CD8-positive, alpha-beta memory T cell (primary cell): ENCODE measurements around the gene MRPL37. TPM values are rescaled to one million over a fixed set of nuclear protein-coding genes. Genes with fewer than 3 reads are reported as not detected.

Experiments
- CTCF ChIA-PET: fragments of 350-600 bp; sonication (Branson Sonifier 250); formaldehyde crosslinking; loops from one replicate; lab custom pipeline; 2021; ENCODE audit warnings: antibody characterized with exemption; lab: Charles Lee
- POLR2A ChIA-PET: fragments of 350-600 bp; sonication (Branson Sonifier 250); formaldehyde crosslinking; loops from one replicate; lab custom pipeline; 2021; ENCODE audit warnings: antibody characterized with exemption; lab: Charles Lee
- DNase-seq, 5 donors: peaks; one replicate each; pipeline versions ENCODE4 v3.0.0 to v3.0.0-alpha.2; 2020 to 2022; ENCODE audit warnings: mixed read lengths in 1 of 5
- H3K27ac ChIP-seq: one replicate; pipeline ENCODE4 v1.7.0; 2013; ENCODE audit warnings: low read depth, mild to moderate bottlenecking, low read length, moderate library complexity
- H3K27me3 ChIP-seq: 2 replicates; pipeline ENCODE4 v1.7.0; 2013; ENCODE audit warnings: low read length, mild to moderate bottlenecking; ENCODE audit not compliant: insufficient read depth, poor library complexity, severe bottlenecking
- H3K36me3 ChIP-seq: 2 replicates; pipeline ENCODE4 v1.7.0; 2013; ENCODE audit warnings: mild to moderate bottlenecking, low read length, moderate library complexity; ENCODE audit not compliant: insufficient read depth
- H3K4me1 ChIP-seq: 2 replicates; pipeline ENCODE4 v1.7.0; 2013; ENCODE audit warnings: mild to moderate bottlenecking, low read length, moderate library complexity; ENCODE audit not compliant: insufficient read depth
- H3K4me3 ChIP-seq: 2 replicates; pipeline ENCODE4 v1.7.0; 2013; ENCODE audit warnings: mild to moderate bottlenecking, low read length
- H3K9me3 ChIP-seq: 2 replicates; pipeline ENCODE4 v1.7.0; 2013; ENCODE audit warnings: mild to moderate bottlenecking, low read length
- H3K27ac Mint-ChIP-seq, 8 donors: one replicate each; pipeline ENCODE4 v1.8.0; 2020 to 2021; ENCODE audit warnings: mixed read lengths in 8 of 8, mild to moderate bottlenecking in 6 of 8, inconsistent platforms in 3 of 8, moderate library complexity in 3 of 8
- H3K27me3 Mint-ChIP-seq, 2 donors: one replicate each; pipeline ENCODE4 v1.8.0; 2020 to 2021; ENCODE audit warnings: mixed read lengths in 2 of 2, mild to moderate bottlenecking in 1 of 2, moderate library complexity in 1 of 2
- H3K36me3 Mint-ChIP-seq, 3 donors: one replicate each; pipeline ENCODE4 v1.8.0; 2020 to 2021; ENCODE audit warnings: mixed read lengths in 3 of 3, inconsistent platforms in 1 of 3, mild to moderate bottlenecking in 1 of 3
- H3K4me1 Mint-ChIP-seq, 3 donors: one replicate each; pipeline ENCODE4 v1.8.0; 2020 to 2021; ENCODE audit warnings: mixed read lengths in 3 of 3, inconsistent platforms in 1 of 3, mild to moderate bottlenecking in 1 of 3
- H3K4me3 Mint-ChIP-seq, 7 donors: one replicate each; pipeline ENCODE4 v1.8.0; 2020 to 2021; ENCODE audit warnings: mixed read lengths in 7 of 7, mild to moderate bottlenecking in 6 of 7, moderate library complexity in 4 of 7, inconsistent platforms in 2 of 7
- H3K9me3 Mint-ChIP-seq, 5 donors: one replicate each; pipeline ENCODE4 v1.8.0; 2020 to 2022; ENCODE audit warnings: mixed read lengths in 5 of 5, mild to moderate bottlenecking in 3 of 5, moderate library complexity in 2 of 5, inconsistent platforms in 1 of 5
- polyA plus RNA-seq: library from polyadenylated mRNA; unstranded; fragments of 300-500 nt; fragmentation: Illumina TruSeq; gene quantifications from one replicate; pipeline ENCODE4 v1.2.3, GENCODE V29; 2021
- total RNA-seq, 2 experiments: library from RNA; stranded (reverse); gene quantifications; one replicate each; pipeline ENCODE4 v1.2.3, GENCODE V29; 2021

MRPL37 gene
- total and polyA plus RNA-seq, 3 experiments from 2014 or later, result 58.8 to 229 (median 226) TPM

DNA sequence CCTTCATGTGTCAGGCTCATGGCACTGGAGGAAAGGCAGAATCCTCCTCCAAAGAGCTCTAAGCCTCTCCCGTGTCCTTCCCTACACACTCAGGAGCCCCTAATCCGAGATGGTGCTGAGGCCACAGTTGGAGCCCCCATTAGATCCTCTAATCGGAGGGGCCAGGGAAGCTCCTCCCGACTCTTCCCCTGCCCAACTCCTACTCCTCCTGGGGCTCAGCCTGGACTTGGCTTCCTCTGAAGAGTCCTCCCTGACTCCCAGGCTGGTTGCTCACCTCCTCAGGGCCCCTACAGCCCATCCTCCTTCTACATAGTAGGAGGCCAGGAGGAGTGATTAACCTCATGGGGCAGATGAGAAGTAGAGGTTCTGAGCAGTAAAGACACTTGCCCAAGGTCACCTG is 25.9 kb upstream of the MRPL37 start:
- Histone ChIP-seq H3K27me3 (no peaks in the 10 kb centered on the region), H3K36me3 (no peaks in the 10 kb centered on the region), H3K27ac (no peak overlapping the region), H3K4me3 (no peak overlapping the region), H3K9me3 (no peaks in the 10 kb centered on the region), H3K4me1 (no peaks in the 10 kb centered on the region)
- Mint-ChIP-seq H3K36me3 (peaks cover 0 to 23% (median 4%) of the 10 kb centered on the region in 3 donors), H3K4me3 (no peak overlapping the region), H3K9me3 (no peaks in the 10 kb centered on the region), H3K4me1 (no peaks in the 10 kb centered on the region), H3K27me3 (no peaks in the 10 kb centered on the region), H3K27ac (no peak overlapping the region)
- ChIA-PET CTCF (interaction anchor here (1.1 kb wide), 1 partner anchor 315 kb away, joined by 3 read pairs; no protein-coding TSS in a partner anchor), POLR2A (no interaction called here)
- DNase-seq, result no peak

DNA sequence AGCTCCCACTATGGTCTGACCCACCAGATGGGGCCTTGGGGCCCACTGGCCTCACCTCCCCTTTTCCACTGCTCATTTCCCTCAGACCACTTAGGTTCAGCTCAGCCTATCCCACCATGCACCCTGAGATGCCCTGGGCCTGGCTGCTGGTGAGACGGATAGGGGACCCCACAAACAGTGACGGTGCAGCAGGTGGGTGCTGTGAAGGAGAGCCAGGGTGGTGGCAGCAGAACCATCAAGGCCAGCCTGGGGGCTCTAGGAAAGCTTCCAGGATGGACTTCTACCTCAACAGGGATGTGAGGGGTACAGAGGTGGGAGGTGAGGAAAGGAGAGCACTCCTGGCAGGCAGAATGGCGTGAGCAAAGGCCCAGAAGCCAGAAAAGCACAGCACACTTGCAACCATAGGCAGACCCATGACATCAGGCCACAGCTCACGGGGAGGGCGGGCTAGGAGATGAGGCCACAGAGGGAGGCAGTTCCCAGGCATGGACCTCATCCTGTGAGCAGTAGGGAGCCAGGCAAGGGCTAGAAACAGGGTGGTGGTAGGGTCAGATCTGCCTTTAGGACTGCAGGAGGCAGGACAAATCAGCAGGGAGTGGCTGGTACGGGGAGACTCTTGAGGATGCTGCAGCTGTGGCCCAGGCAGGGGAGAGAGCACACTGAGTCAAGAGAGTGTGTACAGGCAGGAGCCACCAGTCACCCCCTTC is 23.2 kb upstream of the MRPL37 start:
- H3K4me3 Mint-ChIP-seq, result no peak overlapping the region
- peak overlapping the region in 1 of 8 donors; percentile 87 for H3K27ac Mint-ChIP-seq
- no peaks in the 10 kb centered on the region for H3K27me3 ChIP-seq
- CTCF ChIA-PET, result no interaction called here
- no peaks in the 10 kb centered on the region for H3K9me3 ChIP-seq
- peaks cover 0 to 37% (median under 1%) of the 10 kb centered on the region in 3 donors for H3K36me3 Mint-ChIP-seq
- H3K27me3 Mint-ChIP-seq, result no peaks in the 10 kb centered on the region
- H3K4me1 ChIP-seq, result no peaks in the 10 kb centered on the region
- no peaks in the 10 kb centered on the region for H3K36me3 ChIP-seq
- no peak overlapping the region for H3K27ac ChIP-seq
- H3K9me3 Mint-ChIP-seq, result no peaks in the 10 kb centered on the region
- no peak overlapping the region for H3K4me3 ChIP-seq
- POLR2A ChIA-PET, result no interaction called here
- no peak for DNase-seq
- H3K4me1 Mint-ChIP-seq, result no peaks in the 10 kb centered on the region

DNA sequence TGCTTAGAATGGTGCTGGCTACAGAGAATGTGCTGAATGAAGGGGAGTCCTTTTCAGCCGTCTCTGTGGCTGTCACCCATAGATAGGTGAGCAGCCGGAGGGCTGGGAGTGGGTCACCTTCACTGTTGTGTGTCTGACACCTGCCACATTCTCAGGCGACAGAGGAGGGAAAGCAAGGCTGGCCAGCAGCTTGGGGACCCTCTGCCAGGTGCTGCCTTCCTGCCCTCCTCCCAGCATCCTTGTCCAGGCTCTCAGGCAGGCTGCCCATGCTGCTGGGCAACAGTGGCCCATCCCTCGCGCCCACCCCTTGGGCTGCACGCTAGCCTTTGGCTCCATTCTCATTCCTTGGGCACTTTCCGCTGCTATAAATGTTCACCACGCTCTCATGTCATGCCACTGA is 22.2 kb upstream of the MRPL37 start:
- Mint-ChIP-seq H3K27ac (no peak overlapping the region), H3K4me3 (no peak overlapping the region), H3K27me3 (no peaks in the 10 kb centered on the region), H3K4me1 (no peaks in the 10 kb centered on the region), H3K9me3 (no peaks in the 10 kb centered on the region), H3K36me3 (peaks cover 0 to 34% (median 2%) of the 10 kb centered on the region in 3 donors)
- no peak for DNase-seq
- Histone ChIP-seq H3K4me1 (no peaks in the 10 kb centered on the region), H3K9me3 (no peaks in the 10 kb centered on the region), H3K36me3 (no peaks in the 10 kb centered on the region), H3K27me3 (no peaks in the 10 kb centered on the region), H3K27ac (no peak overlapping the region), H3K4me3 (no peak overlapping the region)
- CTCF ChIA-PET, result no interaction called here
- POLR2A ChIA-PET, result no interaction called here

DNA sequence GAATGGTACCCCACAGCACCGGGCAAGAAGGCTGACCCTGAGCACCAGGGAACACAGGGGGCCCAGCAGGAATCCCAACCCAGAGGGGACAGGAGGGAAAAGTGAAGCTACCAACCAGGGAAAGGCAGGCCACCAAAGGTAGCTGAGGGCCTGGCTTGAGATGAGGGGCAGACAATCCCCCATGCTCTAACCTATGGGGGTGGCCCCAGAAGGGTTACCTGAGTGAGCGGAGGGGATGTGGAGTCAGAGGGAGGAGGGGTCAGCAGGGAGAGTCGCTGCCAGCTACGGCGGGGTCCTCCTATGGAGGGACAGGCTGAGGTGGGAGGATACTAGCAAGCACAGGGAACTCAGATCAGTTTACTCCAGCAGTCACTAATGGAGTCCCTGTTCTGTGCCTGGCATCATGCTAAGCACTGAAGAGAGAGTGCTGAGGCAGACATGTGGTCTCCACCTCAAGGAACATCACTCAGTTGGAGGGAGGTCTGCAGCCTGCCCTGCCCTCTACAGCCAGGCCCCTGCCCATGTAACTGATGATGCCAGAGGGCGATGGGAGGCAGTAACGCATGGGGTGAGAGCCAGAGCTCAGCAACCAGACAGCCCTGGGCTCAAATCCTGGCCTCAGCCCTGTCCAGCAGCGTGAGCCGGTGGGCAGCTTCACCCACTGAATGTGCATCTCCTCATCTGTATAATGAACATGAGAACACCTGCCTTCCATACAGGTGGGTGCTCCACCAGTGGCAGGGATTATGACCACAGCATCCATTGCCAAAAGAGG is 21.5 kb upstream of the MRPL37 start:
- no peak overlapping the region for H3K4me3 Mint-ChIP-seq
- H3K9me3 Mint-ChIP-seq, result no peaks in the 10 kb centered on the region
- H3K4me3 ChIP-seq, result no peak overlapping the region
- H3K4me1 Mint-ChIP-seq, result no peaks in the 10 kb centered on the region
- H3K4me1 ChIP-seq, result no peaks in the 10 kb centered on the region
- CTCF ChIA-PET, result no interaction called here
- H3K36me3 ChIP-seq, result no peaks in the 10 kb centered on the region
- no peak for DNase-seq
- no peak overlapping the region for H3K27ac ChIP-seq
- no peaks in the 10 kb centered on the region for H3K9me3 ChIP-seq
- H3K27me3 Mint-ChIP-seq, result no peaks in the 10 kb centered on the region
- POLR2A ChIA-PET, result no interaction called here
- H3K27ac Mint-ChIP-seq, result peak overlapping the region in 1 of 8 donors; percentile 74
- H3K36me3 Mint-ChIP-seq, result peaks cover 0 to 34% (median 2%) of the 10 kb centered on the region in 3 donors
- H3K27me3 ChIP-seq, result no peaks in the 10 kb centered on the region

DNA sequence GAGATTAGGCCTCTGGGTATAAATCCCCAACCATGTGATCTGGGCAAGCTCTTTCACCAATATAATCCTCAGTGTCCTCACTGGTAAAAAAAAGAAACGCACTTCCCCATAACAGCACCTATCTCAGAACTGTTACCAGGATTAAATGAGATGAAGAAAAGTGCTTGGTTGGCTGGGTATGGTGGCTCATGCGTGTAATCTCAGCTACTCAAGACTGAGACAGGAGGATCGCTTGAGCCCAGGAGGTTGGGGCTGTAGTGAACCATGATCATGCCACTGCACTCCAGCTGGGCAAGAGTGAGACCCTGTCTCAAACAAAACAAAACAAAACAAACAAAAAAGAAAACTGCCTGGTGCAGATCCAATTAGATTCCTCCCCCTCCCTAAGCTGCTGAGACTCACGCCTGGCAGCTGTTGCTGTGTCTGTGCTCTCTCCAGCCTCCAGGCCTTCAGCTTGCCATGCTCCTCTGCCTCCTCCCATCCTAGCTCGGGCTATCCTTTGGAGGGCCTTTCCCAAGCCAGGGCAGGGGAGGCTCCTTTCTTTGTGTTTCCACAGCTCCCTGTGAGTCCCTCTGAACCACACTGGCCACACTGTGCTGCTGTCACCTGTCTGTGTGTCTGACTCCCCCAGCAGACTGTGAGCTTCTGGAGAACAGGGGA is 19.1 kb upstream of the MRPL37 start:
- no peak overlapping the region for H3K4me3 ChIP-seq
- H3K4me1 ChIP-seq, result no peaks in the 10 kb centered on the region
- no peaks in the 10 kb centered on the region for H3K9me3 ChIP-seq
- ChIA-PET CTCF (interaction anchor here (0.9 to 4.3 kb wide), 4 partner anchors 10 to 319 kb away, joined by 3 to 25 read pairs (median 6); no protein-coding TSS in a partner anchor), POLR2A (interaction anchor here (1.4 kb wide), 1 partner anchor 308 kb away, joined by 3 read pairs; no protein-coding TSS in a partner anchor)
- Mint-ChIP-seq H3K36me3 (peaks cover 0 to 38% (median 5%) of the 10 kb centered on the region in 3 donors), H3K4me3 (no peak overlapping the region), H3K27me3 (no peaks in the 10 kb centered on the region), H3K9me3 (no peaks in the 10 kb centered on the region), H3K4me1 (no peaks in the 10 kb centered on the region), H3K27ac (peak overlapping the region in 4 of 8 donors; percentile 12 to 57 (median 44))
- no peaks in the 10 kb centered on the region for H3K36me3 ChIP-seq
- peak in 1 of 5 donors; percentile 30 for DNase-seq
- H3K27me3 ChIP-seq, result no peaks in the 10 kb centered on the region
- H3K27ac ChIP-seq, result no peak overlapping the region

DNA sequence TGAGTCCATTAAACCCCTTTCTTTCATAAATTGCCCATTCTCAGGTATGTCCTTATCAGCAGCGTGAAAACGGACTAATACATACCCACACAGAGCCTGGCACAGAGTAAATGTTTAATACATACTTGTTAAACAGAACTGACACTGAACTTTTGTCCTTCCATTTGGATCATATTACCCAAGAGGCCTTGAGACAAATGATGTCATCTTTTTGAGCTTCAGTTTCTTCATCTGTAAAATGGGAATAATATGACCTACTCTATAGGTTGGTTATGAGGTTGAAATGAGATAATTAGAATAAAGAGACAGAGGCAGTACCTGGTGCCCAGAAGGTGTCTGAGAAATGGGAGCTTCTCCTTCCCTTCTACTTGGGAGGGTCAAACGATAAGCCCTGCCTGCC is 13.9 kb upstream of the MRPL37 start:
- peaks cover under 1 to 56% (median 18%) of the 10 kb centered on the region in 3 donors for H3K36me3 Mint-ChIP-seq
- Histone ChIP-seq H3K36me3 (peaks cover 3% of the 10 kb centered on the region), H3K27ac (no peak overlapping the region), H3K27me3 (no peaks in the 10 kb centered on the region), H3K4me1 (no peaks in the 10 kb centered on the region), H3K9me3 (no peaks in the 10 kb centered on the region), H3K4me3 (no peak overlapping the region)
- ChIA-PET CTCF (interaction anchor here (1.2 to 1.3 kb wide), 2 partner anchors 14 kb away, joined by 3 read pairs; partner anchors contain the start of genes CYB5RL and MRPL37), POLR2A (no interaction called here)
- H3K27ac Mint-ChIP-seq, result no peak overlapping the region
- no peak for DNase-seq
- no peaks in the 10 kb centered on the region for H3K4me1 Mint-ChIP-seq
- H3K9me3 Mint-ChIP-seq, result no peaks in the 10 kb centered on the region
- H3K27me3 Mint-ChIP-seq, result no peaks in the 10 kb centered on the region
- no peak overlapping the region for H3K4me3 Mint-ChIP-seq

DNA sequence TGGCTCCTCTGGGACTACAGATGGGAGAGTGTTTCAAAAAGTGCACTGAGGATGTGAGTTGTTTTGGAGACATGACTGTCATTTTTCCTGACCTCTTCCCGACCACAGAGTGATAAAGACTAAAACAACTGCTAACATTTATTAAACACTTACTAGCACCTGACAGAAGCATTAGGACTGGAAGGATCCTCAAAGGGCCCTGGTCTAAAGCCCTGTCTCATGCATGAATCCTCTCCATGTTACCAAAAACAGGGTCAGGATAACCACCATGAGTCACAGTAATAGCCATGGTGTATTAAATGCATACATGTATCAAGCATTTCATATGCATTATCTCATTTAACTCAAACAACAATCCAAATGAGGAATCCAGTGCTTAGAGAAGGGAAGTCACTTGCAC is 11.7 kb upstream of the MRPL37 start:
- ChIA-PET POLR2A (no interaction called here), CTCF (no interaction called here)

More for the DNA sequence above, 11.7 kb upstream of the MRPL37 start:
- H3K27ac Mint-ChIP-seq, result no peak overlapping the region
- no peak for DNase-seq
- Histone ChIP-seq H3K9me3 (no peaks in the 10 kb centered on the region), H3K4me3 (no peak overlapping the region), H3K36me3 (peaks cover 3% of the 10 kb centered on the region), H3K27ac (no peak overlapping the region), H3K4me1 (no peaks in the 10 kb centered on the region), H3K27me3 (no peaks in the 10 kb centered on the region)
- no peak overlapping the region for H3K4me3 Mint-ChIP-seq
- peaks cover 6 to 71% (median 22%) of the 10 kb centered on the region in 3 donors for H3K36me3 Mint-ChIP-seq
- no peaks in the 10 kb centered on the region for H3K9me3 Mint-ChIP-seq
- no peaks in the 10 kb centered on the region for H3K27me3 Mint-ChIP-seq
- H3K4me1 Mint-ChIP-seq, result no peaks in the 10 kb centered on the region
